Transverse colon (tissue), 4 donors: ENCODE measurements around the gene NLRC4. TPM values are rescaled to one million over a fixed set of nuclear protein-coding genes. Genes with fewer than 3 reads are reported as not detected.

Experiments
- DNase-seq: peaks from one replicate; pipeline ENCODE4 v3.0.0-alpha.2; 2019
- H3K27ac ChIP-seq, 4 donors: fragments of 200-600 bp; sonication (generic); 2 replicates each; pipeline ENCODE4 v1.5.1; 2016 to 2018; ENCODE audit warnings: inconsistent platforms in 4 of 4
- H3K27me3 ChIP-seq: fragments of 200-600 bp; sonication (generic); 2 replicates; pipeline ENCODE4 v1.5.1; 2017; ENCODE audit warnings: inconsistent platforms
- H3K36me3 ChIP-seq, 4 donors: fragments of 200-600 bp; sonication (generic); 2 replicates each; pipeline ENCODE4 v1.5.1; 2017 to 2019; ENCODE audit warnings: inconsistent platforms in 4 of 4
- H3K4me1 ChIP-seq, 4 donors: fragments of 200-600 bp; sonication (generic); 2 replicates each; pipeline ENCODE4 v1.5.1; 2017 to 2020; ENCODE audit warnings: inconsistent platforms in 4 of 4
- H3K4me3 ChIP-seq, 4 donors: fragments of 200-600 bp; sonication (generic); 1 replicate in 1 of 4; 2 replicates in 3 of 4; pipeline versions ENCODE4 v1.5.1 to v1.6.1; 2017 to 2019; ENCODE audit warnings: inconsistent platforms in 4 of 4
- H3K9me3 ChIP-seq, 2 donors: fragments of 200-600 bp; sonication (generic); 2 replicates each; pipeline ENCODE4 v1.5.1; 2017 to 2019; ENCODE audit warnings: inconsistent platforms in 2 of 2
- CTCF ChIP-seq, 5 experiments: fragments of 200-600 bp in 3 of 5; fragments of 450-650 bp in 2 of 5; sonication (generic) in 3 of 5; IDR thresholded peaks; 1 replicate in 2 of 5; 2 replicates in 3 of 5; pipeline ENCODE4 v1.5.1; 2016 to 2017; ENCODE audit warnings: antibody characterized with exemption in 5 of 5, inconsistent platforms in 3 of 5, mild to moderate bottlenecking in 2 of 5, moderate library complexity in 1 of 5
- EP300 ChIP-seq: sonication (generic); formaldehyde crosslinking; IDR thresholded peaks from one replicate; pipeline ENCODE4 v1.6.1; 2017; ENCODE audit warnings: antibody characterized with exemption, low read depth
- POLR2A ChIP-seq: fragments of 450-650 bp; IDR thresholded peaks from one replicate; pipeline ENCODE4 v1.6.1; 2016; ENCODE audit warnings: antibody characterized with exemption, mild to moderate bottlenecking, moderate library complexity
- POLR2AphosphoS5 ChIP-seq, 3 donors: sonication (generic); formaldehyde crosslinking; IDR thresholded peaks; one replicate each; pipeline ENCODE4 v1.6.1; 2016; ENCODE audit warnings: antibody characterized with exemption in 3 of 3
- WGBS, 2 donors: methylation state at CpG; one replicate each; pipeline ENCODE4 v1.1.5; 2018; ENCODE audit warnings: low coverage in 1 of 2; 5-methylcytosine and 5-hydroxymethylcytosine counted together
- in situ Hi-C, 4 donors: fragments of 200-750 bp; cut with MboI; loops; one replicate each; pipeline versions ENCODE4 v1.15.0 to v1.15.1; 2017; ENCODE audit warnings: low sequenced_read_pairs in 3 of 4, low pct_ligation_motif_present in 1 of 4, low pct_unique_long_range_greater_than_20kb in 1 of 4
- intact Hi-C: fragments of 100-400 bp; cut with DNase I; formaldehyde crosslinking; loops from one replicate; pipeline ENCODE4 v1.15.1; 2023; ENCODE audit warnings: low total_unique reads
- small RNA-seq, 4 donors: library from RNA; depleted of rRNA; stranded (forward); fragments of <200 nt; gene quantifications; one replicate each; pipeline ENCODE3, GENCODE V24; 2016
- total RNA-seq, 4 donors: library from RNA; depleted of rRNA; stranded (reverse); fragments of >200 nt; gene quantifications; one replicate each; pipeline ENCODE4 v1.1.0, GENCODE V29; 2016

Gene NLRC4
- total RNA-seq, 4 donors from 2014 or later = 0.20 to 1.4 (median 0.39) TPM

- no peak for DNase-seq
- no peaks in the 10 kb centered on the region for H3K27me3 ChIP-seq
- H3K4me3 ChIP-seq = no peak overlapping the region
- no peaks in the 10 kb centered on the region for H3K9me3 ChIP-seq
- intact Hi-C loops = no loop called here
- no peak for TF ChIP-seq CTCF (IDR thresholded peaks at IDR 0.05)
- TF ChIP-seq POLR2A = no peak
- no peak for TF ChIP-seq EP300
- TF ChIP-seq POLR2AphosphoS5 (IDR thresholded peaks at IDR 0.05) = no peak
- 95 to 100% methylated on average over 1 to 6 of the region's 6 CpGs for WGBS, 2 donors
- in situ Hi-C loops = no loop called here
- H3K4me1 ChIP-seq = no peaks in the 10 kb centered on the region
- H3K27ac ChIP-seq = no peak overlapping the region
- peaks cover 0 to 27% (median 5%) of the 10 kb centered on the region in 4 donors for H3K36me3 ChIP-seq
Observed at GRCh38 chr2:32182667-32183066, 82.0 kb downstream of the NLRC4 start.

Small RNA genes lying within 50 kb of the gene (small RNA-seq; reads per million reads assigned to genes)
- 0 reads per million in 4 donors for gene RNU6-647P

Other genes with a start within 250 kb of the NLRC4 start
- 10 to 100 TPM in 3 of 4 donors, not detected in 1; 19.7 to 52.9 (median 42.6) TPM for gene DPY30, start 225.1 kb downstream of the NLRC4 start, total RNA-seq
- 10 to 100 TPM; 15.3 to 26.7 (median 21.2) TPM for gene SPAST, start 201.3 kb downstream of the NLRC4 start, total RNA-seq
- gene SLC30A6, start 99.0 kb downstream of the NLRC4 start, total RNA-seq = 10 to 100 TPM in 3 of 4 donors, 1 to 10 TPM in 1; 2.2 to 20.5 (median 17.8) TPM
- gene YIPF4, start 13.0 kb upstream of the NLRC4 start, total RNA-seq = 10 to 100 TPM; 11.7 to 19.5 (median 16.1) TPM
- gene BIRC6, start 92.1 kb upstream of the NLRC4 start, total RNA-seq = 100 to 1,000 TPM; 131 to 337 (median 219) TPM